Measurements from ENCODE around the gene SATB2.

The SATB2 gene

GRCh38 chr2:199388728-199389268 is 68.9 kb downstream of the SATB2 start:
- no peak for DNase-seq (ENCODE audit: low read depth)
- no peak overlapping the region for H3K4me3 ChIP-seq (ENCODE audit: control insufficient read depth, low read depth, low read length)
- no peak for TF ChIP-seq CTCF (conservative IDR thresholded peaks at IDR 0.05; ENCODE audit: control insufficient read depth, insufficient read depth, low read depth, low read length)

- no peak for DNase-seq (ENCODE audit: low read depth)
- no peak for TF ChIP-seq CTCF (conservative IDR thresholded peaks at IDR 0.05; ENCODE audit: control insufficient read depth, insufficient read depth, low read depth, low read length)
- H3K4me3 ChIP-seq (ENCODE audit: control insufficient read depth, low read depth, low read length): no peak overlapping the region
Observed at GRCh38 chr2:199384043-199384442, 73.7 kb downstream of the SATB2 start.

- no peak for DNase-seq (ENCODE audit: low read depth)
- no peak for TF ChIP-seq CTCF (conservative IDR thresholded peaks at IDR 0.05; ENCODE audit: control insufficient read depth, insufficient read depth, low read depth, low read length)
- no peak overlapping the region for H3K4me3 ChIP-seq (ENCODE audit: control insufficient read depth, low read depth, low read length)
Observed at GRCh38 chr2:199383021-199383420, 74.7 kb downstream of the SATB2 start.

GRCh38 chr2:199382091-199382490 is 75.6 kb downstream of the SATB2 start:
- DNase-seq (ENCODE audit: low read depth): no peak
- no peak for TF ChIP-seq CTCF (conservative IDR thresholded peaks at IDR 0.05; ENCODE audit: control insufficient read depth, insufficient read depth, low read depth, low read length)
- no peak overlapping the region for H3K4me3 ChIP-seq (ENCODE audit: control insufficient read depth, low read depth, low read length)

- no peak for TF ChIP-seq CTCF (conservative IDR thresholded peaks at IDR 0.05; ENCODE audit: control insufficient read depth, insufficient read depth, low read depth, low read length)
- H3K4me3 ChIP-seq (ENCODE audit: control insufficient read depth, low read depth, low read length): no peak overlapping the region
- DNase-seq (ENCODE audit: low read depth): no peak
Observed at GRCh38 chr2:199381531-199381930, 76.2 kb downstream of the SATB2 start.

GRCh38 chr2:199378948-199379650 is 78.6 kb downstream of the SATB2 start:
- peak; percentile 79 for DNase-seq (ENCODE audit: low read depth)
- H3K4me3 ChIP-seq (ENCODE audit: control insufficient read depth, low read depth, low read length): no peak overlapping the region
- TF ChIP-seq CTCF (conservative IDR thresholded peaks at IDR 0.05; ENCODE audit: control insufficient read depth, insufficient read depth, low read depth, low read length): no peak
